ENCODE data around the gene CEP83. TPM values are rescaled to one million over a fixed set of nuclear protein-coding genes. Genes with fewer than 3 reads are reported as not detected.
"Not testable (repeated sequence)": the region's sequence is repeated elsewhere in the genome, so short reads cannot be mapped to it uniquely, and the experiment has no call there.

The CEP83 gene
- total RNA-seq, 1 donor from 2014 or later = 16.2 TPM

DNA sequence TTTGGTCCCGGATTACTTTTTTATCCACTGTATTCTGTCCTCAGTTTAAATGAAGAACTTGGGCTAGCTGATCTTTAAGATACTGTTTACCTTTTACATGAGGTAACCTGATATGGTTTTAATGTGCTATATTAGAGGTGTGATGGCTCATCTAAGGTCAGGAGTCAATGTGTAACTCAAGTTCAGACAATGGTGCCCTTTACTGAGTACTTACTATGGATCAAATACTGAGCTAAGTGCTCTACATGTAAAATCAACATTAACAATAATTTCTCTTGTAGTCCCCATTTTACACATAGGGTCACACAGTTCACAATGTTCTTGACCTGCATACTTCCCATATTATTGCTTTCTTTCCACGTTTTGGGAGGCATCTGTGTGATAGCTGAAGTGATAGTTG is 79.2 kb downstream of the CEP83 start:
- no peak for DNase-seq (ENCODE audit: low spot score)

DNA sequence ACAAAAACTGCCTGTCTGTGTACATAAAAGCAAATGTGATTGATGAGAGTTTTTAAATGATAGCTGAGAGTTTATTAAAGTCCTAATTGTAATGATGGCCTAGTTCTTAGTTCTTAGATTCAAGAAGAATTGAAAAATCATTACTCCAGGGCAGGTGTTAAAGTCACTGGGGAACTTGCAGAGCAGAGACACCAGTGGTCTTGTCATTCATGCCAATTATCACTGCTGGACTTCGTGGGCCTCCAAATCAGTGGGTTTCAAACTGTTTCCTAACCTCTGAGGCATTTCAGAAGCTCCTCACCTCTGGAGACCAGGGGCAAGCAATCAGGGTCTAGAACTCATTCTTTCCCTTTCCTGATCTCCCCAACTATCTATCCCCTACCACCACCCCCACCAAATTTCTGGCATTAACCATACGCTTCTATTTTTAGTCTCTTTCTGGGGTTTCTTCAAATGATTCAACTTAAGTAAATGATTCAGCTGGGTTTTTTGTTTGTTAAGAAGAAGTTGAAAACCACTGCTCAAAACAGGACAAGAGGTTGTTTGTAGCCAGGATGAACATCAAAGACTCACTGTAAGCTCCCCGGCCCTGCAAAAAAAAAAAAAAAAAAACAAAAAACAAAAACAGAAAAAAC is 80.1 kb downstream of the CEP83 start:
- no peak for DNase-seq (ENCODE audit: low spot score)

DNA sequence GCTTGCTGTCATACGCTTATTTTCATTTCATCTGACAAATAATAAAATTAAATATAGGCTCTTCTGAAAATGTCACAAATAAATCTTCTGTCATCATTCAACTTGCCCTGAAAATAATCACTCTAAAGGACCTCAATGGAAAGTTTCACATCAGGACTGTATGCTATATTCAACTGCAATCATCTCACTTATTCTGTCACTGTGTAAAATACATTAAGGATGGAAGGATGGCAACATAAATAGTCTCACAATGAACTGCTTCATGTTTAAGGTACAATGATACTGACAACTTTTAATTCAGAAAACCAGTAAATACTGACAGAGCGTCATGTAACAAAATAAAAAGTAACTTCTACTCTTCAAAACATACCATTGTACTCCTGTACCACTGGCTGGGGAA is 82.1 kb downstream of the CEP83 start:
- DNase-seq (ENCODE audit: low spot score) = no peak

DNA sequence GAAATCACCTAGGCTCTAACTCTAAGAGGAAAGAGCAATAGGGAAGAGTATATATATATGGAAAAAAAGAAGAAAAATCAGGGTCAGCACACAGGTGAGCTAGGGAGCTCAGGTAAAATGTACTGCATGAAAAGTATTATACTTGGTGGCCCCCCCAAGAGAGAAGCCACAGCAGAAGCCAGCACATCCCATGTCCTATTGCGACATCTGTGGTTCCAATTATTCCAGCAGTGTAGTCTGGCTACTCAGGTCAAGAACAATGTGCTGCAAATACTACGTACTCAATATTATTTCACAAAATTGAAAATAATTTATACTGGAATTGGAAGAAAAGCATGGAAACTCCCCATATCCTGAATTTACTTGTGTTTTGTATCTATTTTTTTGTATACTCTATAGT is 85.5 kb downstream of the CEP83 start:
- no peak for DNase-seq (ENCODE audit: low spot score)

DNA sequence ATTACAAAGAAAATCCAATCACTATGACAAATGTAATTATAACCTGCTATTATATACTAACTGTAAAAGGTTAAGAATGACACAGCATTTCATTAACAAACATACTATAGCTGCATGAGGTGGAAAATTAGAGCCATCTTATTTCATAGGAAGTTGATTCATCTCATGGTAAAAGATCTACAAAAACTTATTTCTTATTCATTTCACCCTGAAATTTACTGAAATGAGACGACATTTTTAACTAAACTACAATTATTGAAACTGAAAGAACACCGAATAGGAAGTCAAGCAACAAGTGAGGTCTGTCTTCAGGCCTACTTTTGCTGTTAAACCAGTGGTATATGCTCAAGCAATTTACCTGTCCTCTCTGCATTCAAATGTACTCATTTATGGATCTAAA is 87.2 kb downstream of the CEP83 start:
- DNase-seq (ENCODE audit: low spot score) = no peak

DNA sequence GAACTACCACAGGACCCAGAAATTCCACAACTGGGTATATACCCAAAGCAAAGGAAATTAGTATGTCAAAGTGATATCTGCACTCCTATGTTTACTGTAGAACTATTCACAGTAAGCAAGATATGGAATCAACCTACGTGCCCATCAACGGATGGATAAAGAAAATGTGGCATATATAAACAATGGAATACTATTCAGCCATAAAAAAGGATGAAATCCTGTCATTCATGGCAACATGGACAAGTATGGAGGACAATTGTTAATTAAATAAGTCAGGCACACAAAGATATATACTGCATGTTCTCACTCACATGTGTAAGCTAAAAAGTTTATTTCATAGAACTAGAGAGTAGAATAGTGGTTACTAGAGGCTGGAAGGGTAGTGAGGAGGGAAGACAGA is 97.0 kb downstream of the CEP83 start:
- DNase-seq (ENCODE audit: low spot score) = no peak

DNA sequence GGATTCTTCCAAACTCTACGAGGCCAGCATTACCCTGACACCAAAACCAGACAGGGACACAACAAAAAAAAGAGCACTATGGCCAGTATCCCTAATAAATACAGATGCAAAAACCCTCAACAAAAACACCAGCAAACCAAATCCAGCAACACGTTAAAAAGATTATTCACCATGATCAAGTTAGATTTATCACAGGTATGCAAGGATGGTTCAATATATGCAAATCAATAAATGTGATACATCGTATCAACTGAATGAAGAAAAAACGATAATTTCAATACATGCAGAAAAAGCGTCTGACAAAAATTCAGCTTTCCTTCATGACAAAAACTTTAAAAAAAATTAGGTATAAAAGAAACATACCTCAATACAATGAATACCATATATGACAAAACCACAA is 99.9 kb downstream of the CEP83 start:
- DNase-seq (ENCODE audit: low spot score) = no peak

DNA sequence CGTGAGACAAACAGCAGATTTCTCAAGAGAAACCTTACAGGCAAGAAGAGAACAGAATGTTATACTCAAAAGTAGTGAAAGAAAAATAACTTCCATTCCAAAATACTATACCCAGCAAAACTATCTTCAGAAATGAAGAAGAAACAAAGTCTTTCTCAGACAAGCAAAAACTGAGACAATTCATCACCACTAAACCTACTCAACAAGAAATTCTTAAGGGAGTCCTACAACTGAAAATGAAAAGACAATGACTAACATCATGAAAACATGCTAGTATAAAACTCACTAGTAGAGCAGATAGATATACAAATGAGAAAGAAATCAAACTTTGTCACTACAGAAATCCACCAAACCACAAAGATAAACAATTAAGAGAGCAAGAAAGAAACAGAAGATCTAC is 106.5 kb downstream of the CEP83 start:
- no peak for DNase-seq (ENCODE audit: low spot score)

DNA sequence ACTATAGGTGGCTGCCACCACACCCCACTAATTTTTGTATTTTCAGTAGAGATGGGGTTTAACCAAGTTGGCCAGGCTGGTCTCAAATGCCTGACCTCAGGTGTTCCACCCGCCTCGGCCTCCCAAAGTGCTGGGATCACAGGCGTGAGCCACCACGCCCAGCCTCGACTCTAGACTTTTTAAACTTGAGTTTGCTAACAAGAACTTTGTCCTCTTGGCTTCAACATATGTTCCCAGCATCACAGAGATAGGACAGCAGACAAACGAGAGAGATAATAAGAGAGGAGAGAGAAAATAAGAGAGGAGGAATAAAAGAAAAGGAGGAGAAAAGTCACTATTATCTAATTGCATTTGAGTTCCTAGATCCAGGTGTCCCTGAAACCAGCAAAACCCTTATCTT is 119.1 kb downstream of the CEP83 start:
- DNase-seq (ENCODE audit: low spot score) = no peak

DNA sequence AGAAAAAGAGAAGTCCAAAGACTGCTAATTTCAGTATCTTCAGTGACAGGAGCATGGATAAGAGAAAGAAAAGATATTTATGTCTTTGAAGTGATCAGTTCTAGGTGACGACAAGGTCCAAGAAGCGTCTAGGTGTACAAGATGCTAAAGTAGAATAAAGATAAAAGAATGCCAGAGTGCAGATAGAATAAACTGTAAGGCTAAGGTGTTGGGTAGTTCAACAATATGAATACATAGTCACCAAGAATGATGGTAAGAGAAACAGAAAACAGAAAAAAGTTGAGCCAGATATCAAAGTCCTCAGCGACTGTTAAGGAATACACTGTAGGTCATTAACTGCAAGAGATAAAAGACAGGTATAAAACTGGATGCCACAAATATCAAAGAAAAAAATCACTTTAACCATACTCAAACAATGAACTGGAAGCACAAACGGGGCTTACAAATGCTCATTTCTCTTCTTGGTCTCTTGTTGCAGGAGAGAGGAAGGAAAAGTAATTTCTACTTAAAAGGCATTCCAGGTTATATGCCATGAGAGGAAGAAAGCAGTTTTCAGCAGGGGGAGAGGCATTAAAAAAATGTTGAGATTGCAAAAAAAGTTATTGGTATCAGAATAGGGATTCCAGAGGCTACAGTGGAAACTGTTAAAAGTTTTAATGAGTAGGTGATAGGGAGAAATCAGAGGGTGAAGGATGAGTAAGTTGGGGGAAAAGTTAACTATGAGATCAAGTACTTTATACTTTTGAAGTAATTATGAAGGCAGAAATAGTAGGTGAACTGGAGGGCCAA is 121.5 kb downstream of the CEP83 start:
- no peak for DNase-seq (ENCODE audit: low spot score)

DNA sequence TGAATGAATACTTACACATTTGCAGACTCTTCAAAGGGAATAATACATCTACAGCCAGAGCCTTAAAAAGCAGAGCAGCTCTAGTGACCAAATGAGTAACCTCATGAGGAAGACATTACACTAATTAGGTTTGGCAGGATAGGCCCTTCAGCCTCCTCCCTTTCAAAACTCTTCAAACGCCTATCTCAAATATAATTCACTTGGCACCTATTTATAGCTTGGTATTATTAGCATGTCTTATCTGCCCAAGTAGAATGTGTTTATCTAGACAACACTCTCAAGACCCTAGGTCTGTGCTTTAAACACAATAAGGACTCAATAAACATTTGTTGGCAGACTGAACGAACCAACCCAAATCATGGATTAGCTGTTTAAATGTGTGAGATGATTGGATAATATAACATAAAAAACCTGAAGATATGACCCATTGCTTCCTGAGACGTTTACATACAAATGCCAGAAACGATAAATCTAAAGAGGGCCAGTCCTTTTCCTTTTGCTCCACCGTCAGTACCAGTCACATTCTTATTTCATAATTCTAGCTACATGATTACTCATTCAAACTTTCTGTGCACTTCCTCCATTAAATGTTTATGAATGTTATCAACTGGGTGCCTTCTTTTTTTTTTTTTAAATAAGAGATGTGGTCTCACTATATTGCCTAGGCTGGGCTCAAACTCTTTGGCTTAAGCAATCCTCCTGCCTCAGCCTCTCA is 123.3 kb downstream of the CEP83 start:
- DNase-seq (ENCODE audit: low spot score) = no peak

DNA sequence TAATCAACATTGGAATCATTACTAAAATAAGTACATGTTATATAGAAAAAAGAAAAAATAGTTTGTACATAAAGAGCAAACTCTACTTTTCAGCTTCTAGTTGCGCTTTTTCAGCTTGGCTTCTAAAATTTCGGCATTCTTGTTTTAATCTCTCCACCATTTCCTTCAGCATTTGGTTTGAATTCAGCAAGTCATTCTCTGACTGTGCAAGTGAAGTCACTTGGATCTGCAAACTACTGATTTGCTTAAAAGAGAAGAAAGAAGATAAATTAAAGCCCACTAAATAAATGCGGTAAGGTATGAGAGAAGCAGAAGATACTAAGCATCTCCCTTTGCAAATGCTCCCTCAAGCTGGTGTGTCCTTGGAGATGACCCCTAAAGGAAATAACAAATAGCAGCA is 126.3 kb downstream of the CEP83 start:
- DNase-seq (ENCODE audit: low spot score) = no peak

DNA sequence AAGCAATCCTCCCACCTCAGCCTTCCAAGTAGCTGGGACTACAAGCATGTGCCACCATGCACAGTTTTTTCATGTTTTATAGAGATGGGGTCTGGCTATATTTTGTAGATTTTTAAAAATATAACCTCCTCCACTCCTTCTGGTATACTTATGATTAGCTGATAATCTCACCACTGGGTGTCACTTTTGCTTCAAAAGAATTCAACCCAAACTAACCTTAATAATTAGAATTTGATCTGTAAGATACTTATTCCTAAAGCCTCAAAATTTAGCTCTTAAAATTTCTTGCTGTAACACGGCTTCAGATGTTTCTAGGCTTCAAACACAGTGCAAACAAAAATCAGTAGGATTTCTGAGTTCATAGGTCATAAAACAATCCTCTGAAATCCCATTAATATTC is 130.3 kb downstream of the CEP83 start:
- DNase-seq (ENCODE audit: low spot score) = no peak

DNA sequence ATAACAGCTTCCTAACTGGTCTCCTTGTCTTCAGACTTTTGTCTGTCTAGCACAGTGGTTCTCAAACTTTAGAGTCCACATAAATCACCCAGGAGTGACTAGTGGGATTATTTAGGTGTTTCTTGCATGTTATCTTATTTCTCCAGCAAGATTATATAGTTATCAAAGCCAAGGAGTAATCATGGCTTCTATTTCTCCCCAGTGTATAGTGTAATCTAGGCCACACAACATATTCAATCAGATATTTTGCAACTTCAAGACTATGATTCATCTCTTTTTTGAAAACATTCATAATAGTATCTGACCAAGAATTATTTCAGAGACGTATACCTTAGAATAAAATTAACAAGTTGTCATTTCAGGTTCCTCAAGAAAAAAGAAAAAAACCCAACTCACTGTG is 131.9 kb downstream of the CEP83 start:
- no peak for DNase-seq (ENCODE audit: low spot score)

DNA sequence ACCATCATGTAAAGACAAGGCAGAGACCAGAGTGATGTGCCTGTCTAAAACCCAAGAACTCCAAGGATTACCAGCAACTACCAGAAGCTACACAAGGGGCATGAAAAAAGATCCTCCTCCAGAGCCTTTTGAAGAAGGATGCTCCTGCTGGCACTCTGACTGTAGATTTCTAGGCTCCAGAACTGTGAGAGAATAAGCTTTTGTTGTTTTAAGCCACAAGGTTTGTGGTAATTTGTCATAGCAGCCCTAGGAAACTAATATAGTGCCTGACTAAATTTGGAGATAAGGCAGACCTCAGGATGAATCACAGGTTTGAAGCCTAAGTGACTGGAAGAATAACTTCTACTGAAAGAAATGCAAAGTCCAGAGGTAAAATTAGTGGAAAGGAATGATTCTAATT is 132.9 kb downstream of the CEP83 start:
- no peak for DNase-seq (ENCODE audit: low spot score)

DNA sequence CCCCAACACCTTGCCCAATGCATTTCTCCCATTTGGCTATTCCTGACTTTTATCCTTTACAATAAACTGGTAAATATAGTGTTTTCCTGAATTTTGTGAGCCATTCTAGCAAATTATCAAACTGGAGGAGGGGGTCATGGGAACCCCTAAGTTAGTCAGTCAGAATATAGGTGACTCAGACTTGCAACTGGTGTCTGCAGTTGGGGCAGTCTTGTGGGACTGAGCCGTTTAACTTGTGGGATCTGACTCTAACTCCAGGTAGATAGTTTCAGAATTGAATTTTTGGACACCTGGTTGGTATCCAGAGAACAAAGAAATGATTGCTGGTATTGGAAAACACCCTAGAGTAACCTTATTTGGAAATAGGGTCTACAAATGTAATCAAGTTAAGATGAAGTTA is 133.4 kb downstream of the CEP83 start:
- DNase-seq (ENCODE audit: low spot score) = no peak

DNA sequence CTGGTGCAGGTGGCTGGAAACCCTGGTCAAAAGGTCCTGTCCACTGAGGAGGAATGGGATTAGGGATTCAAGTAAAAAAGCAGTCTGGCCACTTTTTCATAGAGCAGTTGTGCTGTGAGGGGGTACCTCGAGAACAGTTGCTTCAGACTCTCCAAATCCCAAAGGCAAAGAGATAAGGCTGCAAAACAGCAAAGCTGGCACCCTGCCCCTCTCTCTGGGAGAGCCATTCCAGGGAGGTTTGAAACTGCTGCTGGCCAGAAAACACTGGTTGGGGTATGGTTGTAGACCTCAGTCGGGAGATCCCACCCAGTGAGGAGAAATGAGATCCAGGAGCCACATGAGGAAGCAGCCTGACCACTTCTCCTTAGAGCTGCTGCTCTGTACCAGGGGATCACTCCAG is 137.3 kb downstream of the CEP83 start:
- no peak for DNase-seq (ENCODE audit: low spot score)

DNA sequence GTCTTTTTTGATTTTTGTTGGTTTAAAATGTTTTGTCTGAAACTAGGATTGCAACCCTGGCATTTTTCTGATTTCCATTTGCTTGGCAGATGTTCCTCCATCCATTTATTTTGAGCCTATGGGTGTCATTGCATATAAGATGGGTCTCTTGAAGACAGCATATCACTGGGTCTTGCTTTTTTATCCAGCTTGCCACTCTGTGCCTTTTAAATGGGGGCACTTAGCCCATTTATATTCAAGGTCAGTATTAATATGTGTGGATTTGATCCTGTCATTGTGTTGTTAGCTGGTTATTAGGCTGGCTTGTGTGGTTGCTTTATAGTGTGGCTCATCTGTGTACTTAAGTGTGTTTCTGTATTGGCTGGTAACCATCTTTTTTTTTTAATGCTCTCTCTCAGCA is 139.6 kb downstream of the CEP83 start:
- DNase-seq (ENCODE audit: low spot score) = no peak

DNA sequence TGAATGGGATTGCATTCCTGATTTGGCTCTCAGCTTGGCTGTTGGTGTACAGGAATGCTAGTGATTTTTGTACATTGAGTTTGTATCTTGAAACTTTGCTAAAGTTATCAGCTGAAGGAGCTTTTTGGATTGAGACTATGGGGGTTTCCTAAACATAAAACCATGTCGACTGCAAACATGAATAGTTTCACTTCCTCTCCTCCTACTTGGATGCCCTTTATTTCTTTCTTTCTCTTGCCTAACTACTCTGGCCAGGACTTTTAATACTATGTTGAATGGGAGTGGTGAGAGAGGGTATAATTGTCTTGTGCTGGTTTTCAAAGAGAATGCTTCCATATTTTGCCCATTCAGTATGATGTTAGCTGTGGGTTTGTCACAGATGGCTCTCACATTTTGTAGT is 141.5 kb downstream of the CEP83 start:
- no peak for DNase-seq (ENCODE audit: low spot score)

DNA sequence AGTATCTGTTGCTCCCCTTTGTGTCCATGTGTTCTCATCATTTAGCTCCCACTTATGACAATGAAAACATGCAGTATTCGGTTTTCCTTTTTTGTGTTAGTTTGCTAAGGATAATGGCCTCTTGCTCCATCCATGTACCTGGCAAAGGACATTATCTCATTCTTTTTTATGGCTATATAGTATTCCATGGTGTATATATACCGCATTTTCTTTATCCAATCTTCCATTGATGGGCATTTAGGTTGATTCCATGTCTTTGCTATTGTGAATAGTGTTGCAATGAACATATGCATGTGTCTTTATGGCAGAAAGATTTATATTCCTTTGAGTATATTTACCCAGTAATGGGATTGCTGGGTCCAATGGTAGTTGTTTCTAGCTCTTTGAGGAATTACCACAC is 143.1 kb downstream of the CEP83 start:
- DNase-seq (ENCODE audit: low spot score) = not testable (repeated sequence)

DNA sequence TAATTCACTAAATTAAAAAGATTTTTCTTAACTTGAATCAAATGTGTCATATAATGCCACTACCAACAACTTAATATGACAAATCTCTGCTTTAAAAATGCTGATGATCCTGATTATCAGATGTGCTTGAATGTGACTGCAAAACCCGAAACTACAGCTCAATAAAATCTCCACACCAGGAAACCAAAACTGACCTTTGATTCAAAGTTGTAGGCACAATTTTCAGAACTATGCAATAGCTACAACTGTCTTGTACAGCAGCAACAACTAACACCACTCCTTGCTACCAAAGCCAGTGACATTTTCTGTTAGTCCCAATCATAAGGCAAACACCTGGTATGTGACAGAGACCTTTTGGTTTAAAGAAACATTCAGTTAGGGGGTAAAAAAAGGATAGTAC is 147.3 kb downstream of the CEP83 start:
- no peak for DNase-seq (ENCODE audit: low spot score)

DNA sequence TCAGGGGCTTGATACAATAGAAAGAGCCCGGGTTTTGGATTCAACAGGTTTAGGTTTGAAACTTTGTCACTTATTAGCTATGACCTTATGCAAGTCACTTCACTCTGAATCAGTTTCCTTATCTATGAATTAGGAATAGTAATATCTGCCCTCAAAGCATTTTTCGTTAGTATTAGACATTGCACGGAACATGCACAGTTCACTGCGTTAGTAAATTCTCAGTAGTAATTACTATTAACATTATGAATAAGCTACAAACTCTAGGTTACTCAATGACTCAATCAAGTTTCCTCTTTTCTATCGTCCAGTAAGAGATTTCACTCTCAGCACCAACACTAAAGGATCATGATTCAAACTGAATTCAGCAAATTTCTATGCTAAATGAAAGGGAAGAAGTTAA is 150.3 kb downstream of the CEP83 start:
- DNase-seq (ENCODE audit: low spot score) = no peak

DNA sequence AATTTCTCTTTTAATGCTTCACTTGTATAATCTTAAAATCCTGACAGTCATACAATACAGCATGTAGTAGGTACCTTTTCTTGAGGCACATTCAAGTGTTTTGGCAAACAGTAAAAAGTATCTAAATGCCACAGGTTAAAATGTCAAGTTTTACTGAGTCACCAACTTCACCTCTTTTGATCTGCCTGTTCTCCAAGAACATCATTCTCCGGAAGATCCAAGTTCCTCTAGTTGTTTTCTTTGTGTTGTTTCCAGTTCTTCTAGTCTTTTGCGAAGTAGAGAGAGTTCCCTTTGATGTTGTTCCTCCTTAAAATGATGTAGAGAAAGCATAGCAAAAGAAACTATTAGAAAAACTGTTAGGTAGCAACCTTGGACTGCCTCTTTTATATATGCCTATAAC is 151.1 kb downstream of the CEP83 start:
- no peak for DNase-seq (ENCODE audit: low spot score)

Measured in mesenteric fat pad (tissue), 1 donor.